ENCODE measurements around the gene DUOX2.
"Not testable (repeated sequence)": the region's sequence is repeated elsewhere in the genome, so short reads cannot be mapped to it uniquely, and the experiment has no call there.

DUOX2 gene

DNA sequence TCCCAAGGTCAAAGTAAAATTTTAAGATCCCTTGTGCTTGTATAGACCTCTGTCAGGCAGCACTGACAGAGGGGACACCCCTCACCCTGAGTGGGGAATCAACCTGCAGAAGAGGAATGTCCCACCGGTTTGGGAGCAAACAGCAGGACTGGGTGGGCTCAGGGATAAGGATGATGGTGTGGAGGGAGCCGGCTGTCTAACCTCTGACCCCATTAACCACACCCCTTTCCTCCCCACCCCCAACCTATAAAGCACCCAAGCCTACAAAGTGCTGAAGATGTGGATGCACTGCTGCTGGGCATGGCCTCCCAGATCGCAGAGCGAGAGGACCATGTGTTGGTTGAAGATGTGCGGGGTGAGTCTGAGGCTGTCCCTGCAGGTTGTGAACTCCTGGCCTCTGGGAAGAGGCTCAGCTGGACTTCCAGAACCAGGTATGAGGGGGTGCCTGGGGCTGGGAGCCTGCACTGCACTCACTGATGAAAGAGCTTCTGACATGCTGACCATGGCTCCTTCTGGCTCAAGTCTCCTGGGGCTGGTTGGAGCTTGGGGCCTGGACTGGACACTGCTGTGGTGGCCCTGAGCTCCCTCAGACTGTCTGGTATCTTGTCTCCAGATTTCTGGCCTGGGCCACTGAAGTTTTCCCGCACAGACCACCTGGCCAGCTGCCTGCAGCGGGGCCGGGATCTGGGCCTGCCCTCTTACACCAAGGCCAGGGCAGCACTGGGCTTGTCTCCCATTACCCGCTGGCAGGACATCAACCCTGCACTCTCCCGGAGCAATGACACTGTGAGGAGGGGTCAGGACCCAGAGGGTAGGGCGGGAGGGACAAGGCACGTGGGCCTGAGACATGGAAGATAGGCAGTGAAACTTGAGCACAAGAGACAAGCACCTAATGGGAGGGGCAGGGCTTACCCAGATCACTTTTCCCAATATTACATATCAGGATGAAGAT, 25.1 kb upstream of the DUOX2 start:
- no peak for DNase-seq (ENCODE audit: low spot score)

DNA sequence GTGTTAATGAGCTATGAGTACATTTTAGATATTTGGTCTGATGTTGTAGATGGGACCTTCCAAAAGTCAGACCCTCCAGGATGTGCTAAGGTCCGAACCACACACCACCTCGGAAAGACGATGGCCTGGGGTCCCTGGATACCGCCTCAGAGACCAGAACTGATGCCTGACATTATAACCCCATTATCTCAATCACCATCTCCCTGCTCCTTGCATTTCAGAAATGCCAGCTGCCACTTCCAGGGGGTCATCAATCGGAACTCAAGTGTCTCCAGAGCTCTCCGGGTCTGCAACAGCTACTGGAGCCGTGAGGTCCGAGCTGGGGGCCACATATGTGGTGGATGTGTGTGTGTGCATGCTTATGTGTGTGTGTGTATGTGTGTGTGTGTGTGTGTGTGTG, 23.7 kb upstream of the DUOX2 start:
- DNase-seq (ENCODE audit: low spot score): no peak

DNA sequence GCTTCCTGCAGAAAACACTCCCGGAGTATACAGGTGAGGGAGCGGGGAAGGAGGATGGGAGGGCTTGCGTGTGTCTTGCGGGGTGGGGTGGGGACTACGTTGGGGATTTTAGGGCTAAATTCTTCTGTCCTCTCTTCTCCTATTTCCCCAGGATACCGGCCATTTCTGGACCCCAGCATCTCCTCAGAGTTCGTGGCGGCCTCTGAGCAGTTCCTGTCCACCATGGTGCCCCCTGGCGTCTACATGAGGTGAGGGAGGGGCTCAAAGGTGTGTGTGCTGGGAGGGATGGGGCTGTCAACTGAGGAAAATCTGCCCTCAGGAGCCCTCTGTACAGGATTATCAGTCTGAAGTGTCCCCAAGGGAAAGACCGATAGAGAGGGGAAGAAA, 22.4 kb upstream of the DUOX2 start:
- DNase-seq (ENCODE audit: low spot score): no peak

DNA sequence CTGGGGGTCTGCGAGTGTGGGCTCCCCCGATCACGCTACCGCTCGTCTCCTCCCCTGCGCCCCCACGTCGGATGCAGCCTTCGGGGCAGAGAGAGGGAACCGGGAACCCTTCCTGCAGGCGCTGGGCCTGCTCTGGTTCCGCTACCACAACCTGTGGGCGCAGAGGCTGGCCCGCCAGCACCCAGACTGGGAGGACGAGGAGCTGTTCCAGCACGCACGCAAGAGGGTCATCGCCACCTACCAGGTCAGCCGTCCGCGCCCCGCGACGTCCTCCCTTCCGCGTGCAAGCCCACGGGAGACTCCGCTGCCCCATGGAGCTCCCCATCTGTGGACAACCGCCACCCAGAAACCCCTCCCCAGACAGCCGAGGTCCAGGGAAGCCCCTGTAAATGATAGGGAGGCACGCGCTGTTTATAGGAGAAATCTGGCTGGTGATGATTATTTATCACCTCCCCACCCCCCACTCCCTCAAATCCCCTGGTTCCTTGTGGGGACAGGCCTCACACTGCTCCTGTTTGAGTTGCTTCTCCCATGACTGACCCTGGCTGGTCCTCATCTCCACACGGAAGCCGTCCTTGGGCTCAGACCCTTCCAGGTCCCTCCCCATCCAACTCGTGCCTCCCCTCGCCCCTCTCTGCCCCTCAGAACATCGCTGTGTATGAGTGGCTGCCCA, 21.9 kb upstream of the DUOX2 start:
- DNase-seq (ENCODE audit: low spot score): not testable (repeated sequence)

DNA sequence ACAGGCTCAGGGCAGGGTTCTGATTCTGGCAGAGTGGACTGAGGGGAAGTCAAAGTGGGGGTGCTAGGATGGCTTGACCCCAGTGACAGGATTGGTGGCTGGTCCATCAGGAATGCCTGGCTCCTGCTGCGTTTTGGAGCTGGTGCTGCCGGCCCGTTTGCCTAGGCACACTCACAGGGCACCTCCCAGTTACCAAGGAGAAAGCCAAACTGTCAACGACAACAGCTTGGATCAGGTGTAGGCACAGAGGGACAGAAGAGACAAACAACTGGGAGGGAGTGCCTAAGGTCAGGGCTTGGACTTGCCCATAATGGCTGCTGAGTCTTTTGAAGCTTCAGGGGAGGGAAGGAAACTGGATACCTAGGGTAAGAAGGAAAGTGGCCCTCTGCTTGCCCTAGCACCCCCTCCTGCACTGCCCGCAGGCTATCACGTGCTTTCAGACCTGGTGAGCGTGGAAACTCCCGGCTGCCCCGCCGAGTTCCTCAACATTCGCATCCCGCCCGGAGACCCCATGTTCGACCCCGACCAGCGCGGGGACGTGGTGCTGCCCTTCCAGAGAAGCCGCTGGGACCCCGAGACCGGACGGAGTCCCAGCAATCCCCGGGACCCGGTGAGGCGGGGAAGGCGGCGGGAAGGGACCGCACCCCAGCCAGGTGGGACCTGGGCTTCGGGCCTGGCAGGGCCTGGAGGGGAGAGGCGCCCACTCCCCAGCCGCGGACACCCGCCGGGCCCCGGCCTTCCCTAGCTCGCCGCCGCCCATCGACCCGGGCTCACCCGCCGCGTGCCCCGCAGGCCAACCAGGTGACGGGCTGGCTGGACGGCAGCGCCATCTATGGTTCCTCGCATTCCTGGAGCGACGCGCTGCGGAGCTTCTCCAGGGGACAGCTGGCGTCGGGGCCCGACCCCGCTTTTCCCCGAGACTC, 21.0 kb upstream of the DUOX2 start:
- DNase-seq (ENCODE audit: low spot score): no peak

DNA sequence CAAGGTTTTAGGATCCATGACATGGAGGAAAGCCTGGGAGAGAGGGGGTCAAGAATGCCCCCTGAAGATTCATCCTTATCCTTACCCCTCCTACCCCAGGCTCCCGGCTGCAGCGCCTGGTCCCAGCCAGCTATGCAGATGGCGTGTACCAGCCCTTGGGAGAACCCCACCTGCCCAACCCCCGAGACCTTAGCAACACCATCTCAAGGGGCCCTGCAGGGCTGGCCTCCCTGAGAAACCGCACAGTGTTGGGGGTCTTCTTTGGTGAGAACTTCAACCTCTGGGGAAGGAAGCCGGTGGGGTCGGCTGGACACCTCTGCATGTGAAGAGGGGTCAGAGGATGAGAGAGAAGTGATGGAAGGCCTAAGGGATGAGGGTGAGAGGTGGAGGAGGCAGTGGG, 20.1 kb upstream of the DUOX2 start:
- DNase-seq (ENCODE audit: low spot score): no peak

DNA sequence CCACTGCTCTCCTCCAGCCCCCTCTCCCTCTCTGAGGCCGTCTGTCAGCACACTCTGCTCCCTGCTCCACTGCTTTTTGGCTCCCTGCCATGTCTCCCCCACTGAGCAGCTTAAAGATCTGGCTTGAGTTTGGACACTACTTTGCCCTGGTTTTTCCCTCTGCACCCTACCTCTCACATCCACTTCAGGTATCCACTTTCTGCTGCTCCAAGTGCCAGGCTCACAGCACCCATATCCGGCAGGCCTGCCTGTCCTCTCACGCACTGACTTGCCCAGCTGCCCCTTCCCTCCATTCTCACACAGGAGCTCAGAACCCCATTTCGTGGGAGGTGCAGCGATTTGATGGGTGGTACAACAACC, 19.6 kb upstream of the DUOX2 start:
- no peak for DNase-seq (ENCODE audit: low spot score)

DNA sequence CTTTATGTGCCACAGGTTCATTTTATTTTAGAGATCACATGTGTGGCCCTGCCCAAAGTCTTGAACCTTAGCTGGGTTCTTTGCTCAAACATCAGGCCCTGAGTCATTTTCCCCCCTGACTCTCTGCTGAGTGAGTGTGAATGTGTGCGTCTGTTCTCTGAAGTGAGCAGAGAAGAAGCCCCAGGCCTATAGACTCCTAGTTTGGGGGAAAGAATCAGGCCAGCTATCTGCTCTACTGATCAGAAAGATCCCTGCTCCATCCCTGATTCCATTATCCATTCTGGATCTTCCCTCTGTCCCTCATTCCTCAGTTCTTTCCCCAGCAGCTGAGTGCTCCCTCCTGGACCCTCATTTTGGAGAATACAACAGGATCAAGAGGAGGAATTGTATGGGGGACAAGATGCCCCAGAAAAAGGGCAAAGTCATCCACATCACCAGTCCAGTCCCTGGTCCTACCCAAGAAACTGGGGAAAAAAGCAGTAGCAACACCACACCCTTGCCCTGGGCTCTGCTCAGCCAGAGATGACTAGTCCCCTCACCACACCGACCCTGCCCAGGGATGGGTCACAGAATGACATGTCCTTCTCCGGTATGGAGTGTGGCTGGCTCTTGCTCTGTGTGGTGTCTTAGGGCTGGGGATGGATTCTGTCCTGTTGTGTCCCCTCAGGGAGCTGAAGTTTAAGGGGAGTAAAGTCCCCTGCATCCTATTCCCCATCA, 19.0 kb upstream of the DUOX2 start:
- DNase-seq (ENCODE audit: low spot score): no peak

DNA sequence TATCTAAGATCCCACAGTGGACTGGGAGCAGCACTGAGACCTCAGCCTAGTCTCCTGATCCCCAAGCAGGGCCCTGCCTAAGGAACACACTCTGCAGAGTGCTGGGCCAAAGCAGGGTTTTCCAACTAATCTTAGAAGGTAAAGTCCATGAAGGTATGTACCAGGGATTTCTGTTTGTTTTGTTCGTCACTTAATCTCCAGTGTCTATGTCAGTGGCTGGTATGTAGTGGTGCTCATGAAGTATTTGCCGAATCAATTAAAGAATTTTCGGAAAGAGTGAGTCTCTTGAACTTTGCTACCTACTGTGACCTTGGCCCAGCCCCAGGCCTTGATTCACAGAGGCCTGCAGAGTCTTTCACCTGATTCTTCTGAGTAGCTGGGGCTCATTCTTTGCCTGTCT, 17.5 kb upstream of the DUOX2 start:
- DNase-seq (ENCODE audit: low spot score): no peak

DNA sequence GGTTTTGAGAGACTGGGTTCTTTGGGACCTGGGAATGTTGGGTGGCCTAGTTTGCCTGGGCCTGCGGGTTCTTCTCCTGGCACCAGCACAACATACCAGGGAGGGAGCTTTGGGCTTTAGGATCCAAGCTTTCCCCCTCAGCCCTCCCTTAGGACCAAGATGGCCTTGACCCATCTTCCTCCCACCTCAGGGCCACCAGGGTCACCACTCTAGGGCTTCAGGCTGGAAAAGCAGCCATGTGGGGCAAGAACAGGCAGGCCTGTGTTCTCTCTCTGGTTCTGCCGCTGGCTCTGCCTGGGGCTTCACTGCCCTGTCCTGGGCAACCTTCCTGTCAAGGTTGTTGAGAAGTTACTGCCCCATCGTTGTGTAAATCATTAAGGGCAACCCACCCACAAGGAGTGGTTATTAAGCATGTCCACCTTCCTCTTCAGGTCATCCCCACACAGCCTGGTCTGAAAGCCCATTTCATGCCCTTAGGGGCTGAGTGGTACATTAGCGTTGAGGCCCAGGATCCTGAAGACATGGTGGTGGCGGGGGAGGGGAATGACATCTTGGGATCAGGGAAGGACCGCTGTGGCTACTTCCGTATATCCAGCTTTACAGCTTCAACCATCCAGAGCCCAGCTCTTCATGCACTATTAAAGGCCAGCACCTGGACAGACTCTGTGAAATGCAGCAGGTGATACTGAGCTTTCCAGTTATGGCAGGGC, 16.5 kb upstream of the DUOX2 start:
- no peak for DNase-seq (ENCODE audit: low spot score)

DNA sequence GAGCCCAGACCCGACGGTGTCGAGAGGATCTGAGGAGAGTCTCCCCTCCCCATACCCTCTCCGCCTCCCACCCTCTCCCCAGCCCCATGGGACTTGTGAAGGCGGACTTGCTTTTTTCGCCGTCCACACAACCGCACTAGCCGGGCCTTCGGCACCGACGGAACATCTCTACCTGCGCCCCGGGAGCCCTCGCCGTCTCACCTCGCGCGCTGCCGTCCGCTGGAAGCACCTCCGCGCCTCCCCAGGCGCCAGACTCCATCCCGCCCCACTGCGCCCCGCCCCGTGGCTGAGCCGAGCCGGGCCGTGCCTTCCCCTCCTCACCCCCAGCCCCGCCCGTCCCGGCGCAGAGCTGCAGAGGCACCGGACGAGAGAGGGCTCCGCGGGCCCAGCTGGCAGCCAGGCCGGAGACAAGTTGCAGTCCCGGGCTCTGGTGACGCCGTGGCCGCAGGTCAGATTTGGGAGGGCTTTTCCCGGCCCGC, 15.7 kb upstream of the DUOX2 start, which contains the start of the genes DUOX1 and DUOXA1:
TSS of gene DUOX1 (plus strand) at position 344 of the 479 bp plus-strand sequence. CDS start 1,973 bp downstream, outside the sequence.
TSS of gene DUOXA1 (minus strand) at position 229 of the 479 bp plus-strand sequence. CDS start 6,865 bp downstream, outside the sequence.
- no peak for DNase-seq (ENCODE audit: low spot score)

DNA sequence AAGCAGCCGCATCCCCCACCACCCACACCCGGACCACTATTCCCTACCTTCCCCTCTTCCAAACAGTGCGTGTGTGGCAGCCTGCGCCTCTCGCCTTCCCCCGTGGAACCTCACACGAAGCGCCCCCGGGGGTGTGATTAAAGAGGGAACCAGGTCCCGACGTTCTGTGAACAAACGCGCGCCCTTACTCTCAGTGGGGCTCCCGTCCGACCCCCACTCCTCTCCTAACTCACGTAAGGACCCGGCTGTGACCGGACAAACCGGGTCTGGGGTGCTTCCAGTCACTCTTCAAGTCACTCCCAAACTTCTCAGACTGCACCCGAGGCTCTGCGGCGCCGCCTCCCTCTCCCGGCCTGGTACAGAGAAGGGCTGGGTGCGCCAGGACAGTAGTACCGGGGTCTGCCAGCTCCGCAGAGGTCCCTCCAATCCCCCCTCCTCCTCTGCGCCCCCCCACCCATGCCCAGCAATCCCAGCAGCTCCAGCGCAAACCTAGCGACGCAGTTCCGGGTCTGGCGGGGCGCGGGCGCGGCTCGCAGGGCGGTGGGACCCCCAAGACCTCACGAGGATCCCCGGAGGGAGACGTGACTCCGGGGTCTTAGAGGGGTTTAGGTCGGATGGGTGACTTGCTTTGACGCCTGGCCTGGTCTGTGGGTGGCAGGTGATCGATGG, 15.1 kb upstream of the DUOX2 start:
- DNase-seq (ENCODE audit: low spot score): no peak

DNA sequence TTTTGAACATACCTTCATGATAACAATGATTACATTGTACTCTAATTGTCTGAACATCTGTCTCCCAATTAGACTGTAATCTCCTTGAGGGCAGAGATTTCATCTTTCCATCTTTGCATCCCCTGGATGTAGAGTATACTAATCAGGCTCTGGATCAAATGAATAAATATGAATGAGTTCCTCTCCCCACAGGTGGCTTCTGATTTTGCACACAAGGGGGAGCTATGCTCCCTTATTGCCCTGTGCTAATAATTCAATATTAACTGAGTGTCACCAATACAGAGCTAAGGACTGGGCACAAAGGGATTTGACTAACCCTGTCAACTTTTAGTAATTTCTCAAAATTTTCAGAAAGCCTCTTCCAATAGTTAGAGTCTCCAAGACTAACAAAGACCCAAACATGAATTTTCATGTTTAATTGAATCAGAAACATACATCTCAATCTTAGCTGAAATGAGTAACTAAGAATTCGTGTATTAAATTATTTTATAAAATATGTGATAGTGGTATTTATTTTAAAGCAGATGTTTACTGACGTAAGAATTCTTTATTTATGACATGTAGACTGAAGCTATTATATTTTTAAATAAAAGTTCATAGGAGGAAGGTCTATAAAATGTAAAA, 12.7 kb upstream of the DUOX2 start:
- peak; percentile 48 for DNase-seq (ENCODE audit: low spot score)

DNA sequence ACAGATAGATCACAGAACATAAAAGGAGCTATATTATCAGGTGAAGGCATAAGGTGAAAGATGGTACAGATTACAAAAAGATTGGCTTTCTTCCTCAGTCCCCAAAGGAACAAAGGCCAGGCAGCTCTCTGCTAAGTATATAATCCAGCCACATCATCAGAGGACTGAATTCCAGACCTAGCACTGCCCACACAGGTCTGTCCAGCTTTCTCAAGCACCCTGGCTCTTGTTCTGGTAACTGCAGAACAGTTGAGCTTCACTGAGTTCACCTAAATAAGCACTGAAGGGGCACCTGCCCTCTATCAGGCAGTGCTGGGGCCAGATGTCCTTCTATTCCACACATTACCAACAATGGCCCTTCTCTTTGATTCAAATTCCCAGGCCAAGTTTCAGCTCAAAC, 9.4 kb upstream of the DUOX2 start:
- DNase-seq (ENCODE audit: low spot score): no peak

DNA sequence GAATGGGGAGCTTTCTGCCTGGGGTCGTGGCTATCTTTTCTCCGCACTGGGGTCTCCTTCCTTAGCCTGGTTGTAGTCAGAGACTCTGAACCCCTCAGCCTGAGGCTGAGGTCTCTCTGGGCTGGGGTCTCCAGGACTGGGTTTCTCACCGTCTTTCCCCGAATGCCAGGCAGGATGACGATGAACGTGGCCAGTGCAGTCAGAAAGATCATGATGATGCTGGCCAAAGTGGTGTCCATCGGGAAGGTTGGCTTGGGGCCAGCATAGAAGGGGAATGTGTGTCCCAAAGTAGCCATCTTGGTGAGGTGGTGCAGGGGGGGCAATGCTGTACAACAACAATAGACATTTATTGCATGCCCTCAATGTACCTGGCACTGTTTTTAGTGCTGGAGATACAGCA, 8.7 kb upstream of the DUOX2 start:
- no peak for DNase-seq (ENCODE audit: low spot score)

DNA sequence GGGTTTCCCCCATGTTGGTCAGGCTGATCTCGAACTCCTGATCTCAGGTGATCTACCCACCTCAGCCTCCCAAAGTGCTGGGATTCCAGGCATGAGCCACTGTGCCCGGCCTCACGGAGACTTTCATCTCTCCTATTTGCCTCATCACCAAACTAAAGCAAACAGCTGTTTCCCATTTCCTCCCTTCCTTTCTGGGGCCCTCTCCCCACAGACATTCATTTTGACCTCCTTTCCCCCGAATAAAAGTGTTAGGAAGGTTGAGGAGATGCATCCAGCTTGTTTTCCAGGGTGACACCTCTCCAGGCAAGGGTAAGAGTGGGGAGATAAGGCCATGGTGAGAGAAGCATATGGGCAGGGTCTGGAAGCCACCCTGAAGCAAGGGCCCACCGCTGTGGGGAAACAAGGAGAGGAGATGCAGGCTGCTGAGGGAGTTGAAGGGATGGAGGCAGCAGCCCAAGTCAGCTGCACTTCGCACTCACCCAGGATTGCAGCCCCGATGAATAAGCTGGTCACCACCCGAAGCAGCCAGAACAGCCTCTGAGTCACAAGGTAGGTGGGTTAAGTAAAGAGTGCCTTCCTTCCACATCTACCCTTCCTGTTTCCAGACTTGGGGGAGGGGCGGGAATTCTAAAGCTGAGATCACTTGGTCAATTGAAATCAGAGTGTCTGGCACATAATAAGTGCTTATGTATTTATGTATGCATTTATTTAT, 7.9 kb upstream of the DUOX2 start:
- peak; percentile 53 for DNase-seq (ENCODE audit: low spot score)

DNA sequence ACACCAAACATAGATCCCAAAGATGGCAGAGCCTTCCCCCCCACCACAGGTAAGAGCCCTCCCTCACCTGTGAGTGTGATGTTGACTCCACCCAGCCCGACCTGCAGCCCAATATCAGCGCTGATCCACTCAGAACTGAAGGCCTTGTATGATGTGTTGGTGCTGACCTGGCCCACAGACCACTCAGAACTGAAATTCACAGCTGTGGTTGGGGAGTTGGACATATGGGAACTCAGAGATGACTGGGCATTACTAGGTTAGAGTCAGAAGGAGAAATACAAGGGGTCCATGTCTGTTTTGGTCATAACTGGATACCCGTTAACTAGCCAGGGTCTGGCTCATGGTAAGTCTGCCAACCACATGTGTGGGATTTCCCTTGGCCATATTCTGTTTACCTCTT, 7.0 kb upstream of the DUOX2 start:
- no peak for DNase-seq (ENCODE audit: low spot score)

DNA sequence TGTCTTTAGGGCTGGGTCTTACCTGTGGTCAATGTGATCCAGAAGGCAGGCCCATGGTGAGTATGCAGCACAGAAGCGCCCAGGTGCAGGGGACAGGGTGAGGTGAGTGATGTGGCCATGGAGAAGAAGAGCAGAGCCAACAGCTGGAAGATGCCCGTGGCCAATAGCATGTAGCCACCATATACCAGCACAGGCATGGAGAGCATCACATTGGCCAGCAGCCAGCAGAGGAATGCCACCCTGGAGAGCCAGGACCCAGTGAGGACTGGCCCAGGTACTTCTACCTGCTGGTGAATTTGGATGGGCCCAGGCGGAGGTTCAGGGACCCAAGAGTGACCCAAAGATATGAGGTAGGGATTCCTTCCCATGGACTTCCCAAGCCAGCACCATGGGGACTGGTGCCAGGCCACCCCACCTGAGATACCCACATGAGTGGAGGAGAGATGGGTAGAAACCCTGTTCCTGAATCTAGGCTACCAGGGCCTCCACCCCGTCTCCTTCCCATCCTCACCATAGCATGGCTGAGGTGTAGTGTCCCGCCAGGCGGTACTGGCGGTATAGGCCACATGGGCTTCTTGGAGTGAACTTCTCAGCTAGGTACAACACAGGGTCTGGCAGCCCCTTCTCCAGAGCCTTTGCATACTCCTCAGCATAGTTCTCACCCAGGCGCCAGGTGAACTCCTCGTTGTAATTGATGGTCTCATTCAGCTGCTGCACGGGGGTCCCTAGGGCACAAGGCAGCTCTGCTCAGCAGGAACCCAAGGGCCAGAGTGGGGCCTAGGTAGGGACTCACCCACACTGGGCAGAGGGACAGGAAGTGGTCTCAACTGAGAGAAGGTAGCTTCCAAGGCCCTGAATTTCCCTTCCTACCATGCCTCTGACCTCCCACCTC, 6.4 kb upstream of the DUOX2 start:
- no peak for DNase-seq (ENCODE audit: low spot score)
